BLaER1 treated with 17β-estradiol and CSF1 and Interleukin-3, amounts not matched to agents 10 nM and 100 nM (cell line): Measurements from ENCODE around the gene PXMP2.

Experiments used
- H3K27ac ChIP-seq, 11 experiments: shearing (Covaris generic); formaldehyde crosslinking; 2 replicates each; pipeline ENCODE4 v1.8.1; 2022
- H3K27me3 ChIP-seq, 11 experiments: shearing (Covaris generic); formaldehyde crosslinking; 2 replicates each; pipeline ENCODE4 v1.8.1; 2022
- H3K36me3 ChIP-seq, 11 experiments: shearing (Covaris generic); formaldehyde crosslinking; 2 replicates each; pipeline ENCODE4 v1.8.1; 2022
- H3K4me1 ChIP-seq, 10 experiments: shearing (Covaris generic); formaldehyde crosslinking; 2 replicates each; pipeline ENCODE4 v1.8.1; 2022
- H3K4me2 ChIP-seq, 11 experiments: shearing (Covaris generic); formaldehyde crosslinking; 2 replicates each; pipeline ENCODE4 v1.8.1; 2022
- H3K4me3 ChIP-seq, 10 experiments: shearing (Covaris generic); formaldehyde crosslinking; 2 replicates each; pipeline ENCODE4 v1.8.1; 2022
- H3K9ac ChIP-seq, 11 experiments: shearing (Covaris generic); formaldehyde crosslinking; 2 replicates each; pipeline ENCODE4 v1.8.1; 2022
- H3K9me3 ChIP-seq, 11 experiments: shearing (Covaris generic); formaldehyde crosslinking; replicated peaks in 1 of 11; 2 replicates each; pipeline ENCODE4 v1.8.1; 2022
- H4K20me1 ChIP-seq, 11 experiments: shearing (Covaris generic); formaldehyde crosslinking; 2 replicates each; pipeline ENCODE4 v1.8.1; 2022
- Cebpa-rat ChIP-seq, 11 experiments: shearing (Covaris generic); IDR thresholded peaks; 2 replicates each; pipeline ENCODE4 v1.8.1; 2022

Gene PXMP2

DNA sequence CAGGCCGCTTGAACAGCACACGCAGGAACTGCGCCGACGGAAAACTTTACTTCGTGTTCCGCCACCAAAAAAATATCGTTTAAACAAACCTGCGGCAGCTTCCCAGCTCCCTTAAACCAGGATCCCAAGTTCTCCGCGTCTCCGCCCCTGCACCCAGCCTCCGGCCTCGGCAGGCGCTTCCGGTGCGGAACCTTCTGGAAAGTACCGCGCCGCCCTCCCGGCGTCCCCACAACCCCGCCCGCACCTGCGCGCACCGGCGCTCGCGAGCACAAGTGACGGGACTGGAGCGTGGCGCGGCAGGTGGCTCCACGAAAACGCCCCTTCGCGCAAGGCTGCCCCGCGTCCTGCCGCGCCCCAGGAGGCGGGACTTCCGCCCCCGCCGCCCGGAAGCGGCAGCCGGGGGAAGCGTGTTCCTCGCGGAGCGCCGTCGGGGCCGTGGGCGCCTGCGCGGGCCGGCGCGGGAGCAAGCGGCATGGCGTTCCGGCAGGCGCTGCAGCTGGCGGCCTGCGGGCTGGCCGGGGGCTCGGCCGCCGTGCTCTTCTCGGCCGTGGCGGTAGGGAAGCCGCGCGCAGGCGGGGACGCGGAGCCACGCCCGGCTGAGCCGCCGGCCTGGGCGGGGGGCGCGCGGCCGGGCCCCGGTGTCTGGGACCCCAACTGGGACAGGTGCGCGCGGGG lies 23.2 kb downstream of the PXMP2 start, which contains the start of gene PGAM5:
PGAM5 (plus strand) TSS at position 438 of the 675 bp plus-strand sequence; CDS start at position 473, 35 bp downstream.
- Histone ChIP-seq H3K27me3 (no peaks in the 10 kb centered on the region), H3K4me3 (peak within 1 kb of the TSS; percentile 78 to 98 (median 94)), H3K4me2 (peak within 1 kb of the TSS; percentile 85 to 99 (median 95)), H3K4me1 (peaks cover 29 to 45% (median 36%) of the 10 kb centered on the region in 10 experiments), H4K20me1 (peaks cover 8 to 46% (median 42%) of the 10 kb centered on the region in 11 experiments; a peak in 21 of 22 replicates), H3K9ac (peak within 1 kb of the TSS; percentile 83 to 97 (median 90)), H3K36me3 (peaks cover 10 to 38% (median 29%) of the 10 kb centered on the region in 11 experiments), H3K9me3 (no peaks in the 10 kb centered on the region), H3K27ac (peak within 1 kb of the TSS; percentile 65 to 91 (median 84))
- no peak for TF ChIP-seq Cebpa-rat (IDR thresholded peaks at IDR 0.05)

DNA sequence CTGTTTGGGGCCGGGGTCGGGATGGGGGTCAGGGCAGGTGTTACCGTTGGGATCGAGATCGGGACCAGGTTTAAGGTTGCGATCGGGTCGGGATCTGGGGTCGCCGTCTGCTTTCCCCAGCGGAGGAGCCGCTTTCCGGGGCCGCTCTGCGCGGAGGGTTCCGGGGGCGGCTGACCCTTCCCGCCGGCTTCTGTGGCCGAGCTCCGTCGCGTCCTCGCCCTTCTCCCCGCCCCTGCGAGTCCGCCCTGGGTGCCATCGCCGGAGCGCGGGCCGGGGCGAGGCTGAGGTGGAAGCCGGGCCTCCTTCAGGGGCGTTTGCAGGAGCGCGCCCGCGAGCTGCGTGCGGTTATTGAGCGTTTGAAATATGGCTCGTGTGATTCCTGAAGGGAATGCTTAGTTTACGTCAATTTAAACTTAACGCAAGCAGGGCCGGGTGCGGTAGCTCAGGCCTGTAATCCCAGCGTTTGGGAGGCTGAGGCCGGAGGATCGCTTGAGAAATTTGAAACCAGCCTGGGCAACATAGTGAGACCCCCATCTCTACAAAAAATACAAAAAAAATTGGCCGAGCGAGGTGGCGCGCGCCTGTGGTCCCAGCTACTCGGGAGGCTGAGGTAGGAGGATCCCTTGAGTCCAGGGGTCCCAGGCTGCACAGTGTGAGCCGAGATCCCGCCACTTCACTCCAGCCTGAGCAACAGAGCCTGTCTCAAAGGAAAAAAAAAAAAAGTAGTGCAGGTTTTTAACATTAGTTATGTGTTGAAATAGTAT lies 23.9 kb downstream of the PXMP2 start:
- H3K27ac ChIP-seq = peak overlapping the region; percentile 65 to 91 (median 84); a peak in 21 of 22 replicates
- H4K20me1 ChIP-seq = peaks cover 8 to 53% (median 50%) of the 10 kb centered on the region in 11 experiments; a peak in 21 of 22 replicates
- H3K9me3 ChIP-seq = no peaks in the 10 kb centered on the region
- peak overlapping the region; percentile 83 to 97 (median 90) for H3K9ac ChIP-seq
- H3K27me3 ChIP-seq = no peaks in the 10 kb centered on the region
- peak overlapping the region; percentile 85 to 99 (median 95) for H3K4me2 ChIP-seq
- peak overlapping the region; percentile 78 to 98 (median 94) for H3K4me3 ChIP-seq
- H3K4me1 ChIP-seq = peaks cover 29 to 45% (median 37%) of the 10 kb centered on the region in 10 experiments
- peaks cover 15 to 43% (median 34%) of the 10 kb centered on the region in 11 experiments for H3K36me3 ChIP-seq
- no peak for TF ChIP-seq Cebpa-rat (IDR thresholded peaks at IDR 0.05)

DNA sequence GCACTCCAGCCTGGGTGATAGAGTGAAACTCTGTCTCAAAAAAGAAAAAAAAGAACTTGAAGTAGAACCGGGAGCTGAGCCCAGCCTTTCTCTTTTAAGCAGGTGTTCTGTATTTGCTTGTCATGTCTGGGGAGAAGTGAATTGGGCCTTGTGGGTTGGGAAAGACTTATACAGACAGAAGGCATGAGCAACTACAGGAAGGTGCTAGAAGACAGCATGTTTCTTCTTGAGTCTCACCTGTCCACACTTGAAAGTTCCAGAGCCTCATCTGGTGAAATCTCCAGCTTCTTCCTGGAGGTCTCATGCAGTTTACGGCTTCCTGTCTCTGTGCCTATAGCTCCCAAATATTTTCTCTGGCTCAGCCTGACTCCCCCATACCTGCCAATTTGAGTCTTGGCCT lies 25.7 kb downstream of the PXMP2 start:
- TF ChIP-seq Cebpa-rat (IDR thresholded peaks at IDR 0.05) = no peak
- H3K9me3 ChIP-seq = no peaks in the 10 kb centered on the region
- H3K27me3 ChIP-seq = no peaks in the 10 kb centered on the region
- peaks cover 23 to 53% (median 47%) of the 10 kb centered on the region in 11 experiments for H3K36me3 ChIP-seq
- no peak overlapping the region for H3K4me3 ChIP-seq
- H3K9ac ChIP-seq = no peak overlapping the region; a peak in 1 of 22 replicates
- no peak overlapping the region for H3K27ac ChIP-seq
- peaks cover 46 to 63% (median 55%) of the 10 kb centered on the region in 10 experiments for H3K4me1 ChIP-seq
- peak overlapping the region in 9 of 11 experiments; percentile 10 to 99 (median 85); a peak in 10 of 22 replicates for H3K4me2 ChIP-seq
- peaks cover 22 to 72% (median 68%) of the 10 kb centered on the region in 11 experiments; a peak in 21 of 22 replicates for H4K20me1 ChIP-seq

DNA sequence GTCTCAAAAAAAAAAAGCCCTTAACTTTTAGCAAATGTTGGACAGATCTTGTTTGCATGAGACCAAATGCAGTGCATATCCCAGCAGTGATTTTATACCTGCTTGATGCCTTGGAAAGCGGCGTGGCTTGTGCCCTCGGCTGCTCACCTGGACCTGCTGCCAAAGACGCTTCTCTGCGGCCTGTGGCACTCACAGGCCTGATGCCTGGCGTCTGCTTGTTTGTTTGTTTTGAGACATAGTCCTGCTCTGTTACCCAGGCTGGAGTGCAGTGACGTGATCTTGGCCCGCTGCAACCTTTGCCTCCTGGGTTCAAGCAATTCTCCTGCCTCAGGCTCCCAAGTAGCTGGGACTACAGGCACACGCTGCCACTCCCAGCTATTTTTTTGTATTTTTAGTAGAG lies 28.5 kb downstream of the PXMP2 start:
- Histone ChIP-seq H3K36me3 (peaks cover 45 to 78% (median 72%) of the 10 kb centered on the region in 11 experiments), H3K9ac (no peak overlapping the region), H3K4me1 (peaks cover 37 to 51% (median 44%) of the 10 kb centered on the region in 10 experiments), H3K4me3 (no peak overlapping the region), H3K9me3 (no peaks in the 10 kb centered on the region), H3K4me2 (no peak overlapping the region), H3K27ac (no peak overlapping the region), H4K20me1 (peaks cover 35 to 97% (median 92%) of the 10 kb centered on the region in 11 experiments; a peak in 21 of 22 replicates), H3K27me3 (no peaks in the 10 kb centered on the region)
- TF ChIP-seq Cebpa-rat (IDR thresholded peaks at IDR 0.05) = no peak

DNA sequence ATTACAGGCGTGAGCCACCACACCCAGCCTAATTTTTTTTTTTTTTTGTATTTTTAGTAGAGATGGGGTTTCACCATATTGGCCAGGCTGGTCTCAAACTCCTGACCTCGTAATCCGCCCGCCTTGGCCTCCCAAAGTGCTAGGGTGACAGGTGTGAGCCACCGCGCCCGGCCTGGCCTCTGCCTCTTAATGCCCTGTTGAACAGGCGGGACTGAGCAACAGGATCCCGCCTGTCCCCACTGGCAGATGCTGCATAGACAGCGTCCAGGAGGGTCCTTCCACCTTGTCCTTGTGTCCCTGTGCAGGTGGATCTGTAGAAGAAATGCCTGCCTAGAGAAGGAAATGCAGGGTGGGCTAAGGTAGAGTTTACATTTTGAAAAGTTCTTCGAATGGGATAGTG lies 29.0 kb downstream of the PXMP2 start:
- Histone ChIP-seq H3K4me2 (peak overlapping the region in 8 of 11 experiments; percentile 58 to 78 (median 64); a peak in 10 of 22 replicates), H3K27me3 (no peaks in the 10 kb centered on the region), H4K20me1 (peaks cover 35 to 97% (median 96%) of the 10 kb centered on the region in 11 experiments; a peak in 21 of 22 replicates), H3K9me3 (no peaks in the 10 kb centered on the region), H3K4me1 (peaks cover 37 to 51% (median 44%) of the 10 kb centered on the region in 10 experiments), H3K36me3 (peaks cover 50 to 83% (median 76%) of the 10 kb centered on the region in 11 experiments), H3K4me3 (no peak overlapping the region), H3K9ac (no peak overlapping the region; a peak in 1 of 22 replicates), H3K27ac (no peak overlapping the region)
- TF ChIP-seq Cebpa-rat (IDR thresholded peaks at IDR 0.05) = no peak

DNA sequence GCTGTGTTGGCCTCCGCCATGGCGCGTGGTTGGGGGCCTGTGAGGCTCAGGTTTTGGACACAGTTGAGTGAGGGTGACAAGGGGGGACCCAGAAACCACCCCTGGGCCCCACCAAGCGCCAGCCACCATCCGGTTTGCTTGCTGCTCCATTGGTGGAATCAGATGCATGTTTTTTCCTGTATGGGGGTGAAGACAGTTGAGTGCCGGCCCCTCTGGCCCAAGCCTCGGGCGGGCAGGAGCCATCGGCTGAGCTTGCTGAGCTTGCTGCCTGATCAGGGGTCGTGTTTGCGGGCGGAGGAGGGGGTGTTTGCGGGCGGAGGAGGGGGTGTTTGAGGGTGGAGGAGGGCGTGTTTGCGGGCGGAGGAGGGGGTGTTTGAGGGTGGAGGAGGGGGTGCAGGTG lies 29.6 kb downstream of the PXMP2 start:
- Histone ChIP-seq H3K9me3 (no peaks in the 10 kb centered on the region), H3K27ac (no peak overlapping the region; a peak in 1 of 22 replicates), H3K4me3 (no peak overlapping the region), H3K36me3 (peaks cover 56 to 89% (median 83%) of the 10 kb centered on the region in 11 experiments), H3K27me3 (no peaks in the 10 kb centered on the region), H4K20me1 (peaks cover 39 to 97% (median 96%) of the 10 kb centered on the region in 11 experiments; a peak in 21 of 22 replicates), H3K4me1 (peaks cover 30 to 45% (median 37%) of the 10 kb centered on the region in 10 experiments), H3K4me2 (peak overlapping the region; percentile 58 to 78 (median 65); a peak in 21 of 22 replicates), H3K9ac (peak overlapping the region in 4 of 11 experiments; percentile 8 to 46 (median 22); a peak in 4 of 22 replicates)
- TF ChIP-seq Cebpa-rat (IDR thresholded peaks at IDR 0.05) = no peak

DNA sequence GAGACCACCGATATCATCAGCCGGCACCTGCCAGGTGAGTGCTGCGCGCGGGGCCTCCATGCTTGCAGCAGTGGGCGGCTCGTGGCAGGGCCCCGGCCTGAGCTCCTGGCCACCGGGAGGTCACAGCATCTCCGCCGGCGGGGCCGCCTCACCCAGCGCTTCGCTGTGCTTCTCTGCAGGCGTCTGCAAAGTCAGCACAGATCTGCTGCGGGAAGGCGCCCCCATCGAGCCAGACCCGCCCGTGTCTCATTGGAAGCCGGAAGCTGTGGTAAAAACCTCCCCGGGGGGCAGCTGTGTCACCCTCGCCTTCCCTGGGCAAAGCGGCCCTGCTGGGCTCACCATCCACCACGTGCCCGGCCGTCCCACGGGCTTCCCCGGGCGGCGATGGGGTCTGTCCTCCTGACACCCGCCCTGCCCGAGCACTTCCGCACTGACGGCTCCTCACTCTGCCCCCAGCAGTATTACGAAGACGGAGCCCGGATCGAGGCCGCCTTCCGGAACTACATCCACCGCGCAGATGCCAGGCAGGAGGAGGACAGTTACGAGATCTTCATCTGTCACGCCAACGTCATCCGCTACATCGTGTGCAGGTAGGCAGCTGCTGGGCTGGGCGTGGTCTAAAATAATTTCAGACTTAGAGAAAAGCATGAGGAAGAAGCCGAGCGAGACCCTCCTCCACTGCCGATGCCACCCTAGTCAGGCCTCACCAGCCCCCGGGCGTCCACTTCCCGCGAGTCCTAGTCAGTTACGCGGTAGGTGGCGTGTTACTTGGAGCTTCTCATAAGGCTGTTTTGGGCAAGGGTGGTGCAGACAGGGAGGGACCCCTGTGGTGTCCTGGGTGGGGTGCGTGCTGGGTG lies 30.4 kb downstream of the PXMP2 start:
- Histone ChIP-seq H4K20me1 (peaks cover 42 to 97% (median 94%) of the 10 kb centered on the region in 11 experiments; a peak in 21 of 22 replicates), H3K36me3 (peaks cover 63 to 96% (median 88%) of the 10 kb centered on the region in 11 experiments), H3K4me1 (peaks cover 25 to 37% (median 30%) of the 10 kb centered on the region in 10 experiments), H3K9ac (peak overlapping the region in 7 of 11 experiments; percentile 2 to 48 (median 23); a peak in 7 of 22 replicates), H3K27ac (peak overlapping the region in 8 of 11 experiments; percentile 23 to 60 (median 51); a peak in 13 of 22 replicates), H3K4me2 (peak overlapping the region; percentile 58 to 78 (median 65)), H3K27me3 (no peaks in the 10 kb centered on the region), H3K4me3 (no peak overlapping the region), H3K9me3 (no peaks in the 10 kb centered on the region)
- TF ChIP-seq Cebpa-rat (IDR thresholded peaks at IDR 0.05) = no peak

DNA sequence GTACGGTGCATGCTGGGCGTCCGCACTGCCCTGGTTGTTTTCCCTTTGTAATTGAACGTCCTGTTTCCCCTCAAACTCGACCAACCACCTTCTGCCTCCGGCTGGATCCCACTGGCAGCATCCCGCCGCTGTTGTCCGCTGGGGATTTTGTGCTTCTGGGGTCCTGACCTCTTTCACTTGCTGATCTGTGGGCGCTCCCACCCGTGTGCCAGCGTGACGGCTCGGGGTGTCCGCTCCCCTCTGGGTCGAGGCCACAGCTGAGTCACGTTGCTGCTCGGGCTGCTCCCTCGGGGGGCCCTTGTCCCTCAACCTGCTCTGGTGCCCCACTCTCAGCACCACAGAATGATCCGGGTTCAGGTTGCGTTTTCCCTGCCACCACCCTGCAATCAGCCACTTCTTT lies 31.3 kb downstream of the PXMP2 start:
- Histone ChIP-seq H3K9ac (no peak overlapping the region), H3K27ac (no peak overlapping the region), H3K4me2 (no peak overlapping the region), H3K27me3 (no peaks in the 10 kb centered on the region), H3K4me3 (no peak overlapping the region), H3K36me3 (peaks cover 71 to 97% (median 89%) of the 10 kb centered on the region in 11 experiments), H3K9me3 (no peaks in the 10 kb centered on the region), H3K4me1 (peaks cover 16 to 29% (median 22%) of the 10 kb centered on the region in 10 experiments), H4K20me1 (peaks cover 47 to 97% (median 94%) of the 10 kb centered on the region in 11 experiments; a peak in 21 of 22 replicates)
- TF ChIP-seq Cebpa-rat (IDR thresholded peaks at IDR 0.05) = no peak
